Cardiac muscle cell (in vitro differentiated cells and primary cell): ENCODE data around the gene CHD3. TPM values are rescaled to one million over a fixed set of nuclear protein-coding genes. Genes with fewer than 3 reads are reported as not detected.

ENCODE experiments used
- DNase-seq, 2 donors: peaks; one replicate each; pipeline versions ENCODE4 v3.0.0 to v3.0.0-alpha.2; 2010 to 2017; ENCODE audit warnings: low read depth in 1 of 2, low spot score in 1 of 2
- H3K27ac ChIP-seq: fragments of 200-600 bp; sonication (generic); 2 replicates; pipeline ENCODE4 v1.5.1; 2016
- H3K27me3 ChIP-seq: fragments of 200-600 bp; sonication (generic); 2 replicates; pipeline ENCODE4 v1.6.0; 2016; ENCODE audit warnings: control low read depth
- H3K36me3 ChIP-seq: fragments of 200-600 bp; sonication (generic); 2 replicates; pipeline ENCODE4 v1.5.1; 2016; ENCODE audit warnings: control low read depth
- H3K4me1 ChIP-seq: fragments of 200-600 bp; sonication (generic); 2 replicates; pipeline ENCODE4 v1.8.1; 2017; ENCODE audit warnings: low read depth, mild to moderate bottlenecking, mixed run types
- H3K4me3 ChIP-seq: fragments of 200-600 bp; sonication (generic); 2 replicates; pipeline ENCODE4 v1.5.1; 2016; ENCODE audit warnings: mild to moderate bottlenecking
- H3K9me3 ChIP-seq: fragments of 200-600 bp; sonication (generic); 2 replicates; pipeline ENCODE4 v1.5.1; 2017; ENCODE audit warnings: low read depth, mild to moderate bottlenecking, control low read depth
- polyA plus RNA-seq: library from polyadenylated mRNA; unstranded; fragments of >200 nt; fragmentation: Nextera tagmentation; extraction: Ambion mirVana; gene quantifications from 2 replicates; pipeline ENCODE4 v1.2.1, GENCODE V29; 2016
- total RNA-seq: library from RNA; depleted of rRNA; stranded (reverse); fragments of >200 nt; gene quantifications from 2 replicates; pipeline ENCODE4 v1.2.3, GENCODE V29; 2016
- TF ChIP-seq, protein P1 (sequence below): IDR thresholded peaks from 2 replicates; pipeline ENCODE4 v1.5.1; 2012; ENCODE audit warnings: low read depth, mild to moderate bottlenecking, low read length

CHD3 gene
- total and polyA plus RNA-seq, 2 experiments from 2014 or later = 15.9 to 64.7 TPM

DNA sequence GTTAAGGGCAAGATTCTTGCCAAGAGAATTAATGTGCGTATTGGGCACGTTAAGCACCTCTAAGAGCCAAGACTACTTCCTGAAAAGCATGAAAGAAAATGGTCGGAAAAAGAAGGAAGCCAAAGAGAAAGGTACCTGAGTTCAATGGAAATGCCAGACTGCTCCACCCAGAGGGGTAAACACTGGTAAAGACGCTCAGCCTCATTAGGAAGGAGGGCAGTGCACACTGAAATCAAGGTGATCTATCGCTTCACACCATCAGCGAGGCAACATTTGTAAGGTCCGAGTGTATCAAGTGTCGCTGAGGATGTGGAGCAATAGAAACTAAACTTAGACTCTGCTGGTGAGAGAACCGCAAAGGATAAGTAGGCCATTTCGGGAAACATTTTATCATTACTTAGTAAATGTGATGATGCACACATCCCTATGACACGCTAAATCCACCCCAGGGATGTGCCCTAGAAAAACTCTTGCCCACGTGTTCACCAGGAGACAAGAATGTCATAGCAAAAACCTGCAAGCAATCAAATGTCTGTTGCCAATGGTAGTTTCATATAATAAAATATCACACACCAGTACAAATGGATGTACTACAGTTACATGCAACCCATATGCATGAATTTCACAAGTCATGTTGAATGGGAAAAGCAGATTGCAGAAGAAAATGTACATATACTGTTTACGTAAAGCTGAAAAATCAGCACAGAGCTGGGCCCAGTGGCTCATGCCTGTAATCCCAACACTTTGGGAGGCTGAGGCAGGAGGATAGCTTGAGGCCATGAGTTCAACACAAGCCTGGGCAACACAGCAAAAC, 67.0 kb downstream of the CHD3 start:
- H3K4me1 ChIP-seq = peaks cover 14% of the 10 kb centered on the region
- peaks cover under 1% of the 10 kb centered on the region for H3K36me3 ChIP-seq
- H3K27me3 ChIP-seq = no peaks in the 10 kb centered on the region
- H3K9me3 ChIP-seq = no peaks in the 10 kb centered on the region
- H3K4me3 ChIP-seq = no peak overlapping the region
- DNase-seq = peak in 1 of 2 donors; percentile 75
- peak overlapping the region; percentile 92 for H3K27ac ChIP-seq
- TF ChIP-seq, protein P1, sequence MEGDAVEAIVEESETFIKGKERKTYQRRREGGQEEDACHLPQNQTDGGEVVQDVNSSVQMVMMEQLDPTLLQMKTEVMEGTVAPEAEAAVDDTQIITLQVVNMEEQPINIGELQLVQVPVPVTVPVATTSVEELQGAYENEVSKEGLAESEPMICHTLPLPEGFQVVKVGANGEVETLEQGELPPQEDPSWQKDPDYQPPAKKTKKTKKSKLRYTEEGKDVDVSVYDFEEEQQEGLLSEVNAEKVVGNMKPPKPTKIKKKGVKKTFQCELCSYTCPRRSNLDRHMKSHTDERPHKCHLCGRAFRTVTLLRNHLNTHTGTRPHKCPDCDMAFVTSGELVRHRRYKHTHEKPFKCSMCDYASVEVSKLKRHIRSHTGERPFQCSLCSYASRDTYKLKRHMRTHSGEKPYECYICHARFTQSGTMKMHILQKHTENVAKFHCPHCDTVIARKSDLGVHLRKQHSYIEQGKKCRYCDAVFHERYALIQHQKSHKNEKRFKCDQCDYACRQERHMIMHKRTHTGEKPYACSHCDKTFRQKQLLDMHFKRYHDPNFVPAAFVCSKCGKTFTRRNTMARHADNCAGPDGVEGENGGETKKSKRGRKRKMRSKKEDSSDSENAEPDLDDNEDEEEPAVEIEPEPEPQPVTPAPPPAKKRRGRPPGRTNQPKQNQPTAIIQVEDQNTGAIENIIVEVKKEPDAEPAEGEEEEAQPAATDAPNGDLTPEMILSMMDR = no peak

DNA sequence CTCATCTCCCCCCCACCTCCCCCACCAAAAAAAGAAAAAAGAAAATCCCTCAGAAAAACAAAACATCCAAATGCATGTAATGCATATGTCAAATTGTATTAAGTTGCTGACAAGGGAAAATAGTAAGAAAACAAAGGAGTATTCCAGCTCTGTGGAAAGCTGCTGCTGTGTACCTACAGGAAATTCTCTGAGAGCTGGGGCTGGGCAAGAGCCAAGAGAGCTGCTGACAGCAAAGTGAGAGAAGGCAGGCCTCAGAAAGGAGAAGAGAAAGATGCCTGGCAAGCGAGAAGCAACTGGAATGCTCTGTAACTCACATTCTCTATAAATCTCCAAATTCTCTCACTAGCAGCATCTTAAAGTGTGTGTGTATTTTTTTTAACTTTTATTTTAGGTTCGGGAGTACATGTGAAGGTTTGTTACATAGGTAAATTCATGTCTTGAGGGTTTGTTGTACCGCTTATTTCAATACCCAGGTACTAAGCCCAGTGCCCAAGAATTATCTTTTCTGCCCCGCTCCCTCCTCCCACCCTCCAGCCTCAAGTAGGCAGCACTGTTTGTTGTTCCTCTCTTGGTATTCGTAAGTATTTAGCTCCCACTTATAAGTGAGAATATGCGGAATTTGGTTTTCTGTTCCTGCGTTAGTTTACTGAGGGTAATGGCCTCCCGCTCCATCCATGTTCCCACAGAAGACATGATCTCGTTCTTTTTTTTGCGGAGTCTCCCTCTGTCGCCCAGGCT, 67.8 kb downstream of the CHD3 start:
- TF ChIP-seq, protein P1 = no peak
- H3K27ac ChIP-seq = peak overlapping the region; percentile 92
- peaks cover 14% of the 10 kb centered on the region for H3K4me1 ChIP-seq
- H3K4me3 ChIP-seq = no peak overlapping the region
- H3K36me3 ChIP-seq = no peaks in the 10 kb centered on the region
- no peaks in the 10 kb centered on the region for H3K9me3 ChIP-seq
- H3K27me3 ChIP-seq = no peaks in the 10 kb centered on the region
- peak; percentile 84 to 94 for DNase-seq

DNA sequence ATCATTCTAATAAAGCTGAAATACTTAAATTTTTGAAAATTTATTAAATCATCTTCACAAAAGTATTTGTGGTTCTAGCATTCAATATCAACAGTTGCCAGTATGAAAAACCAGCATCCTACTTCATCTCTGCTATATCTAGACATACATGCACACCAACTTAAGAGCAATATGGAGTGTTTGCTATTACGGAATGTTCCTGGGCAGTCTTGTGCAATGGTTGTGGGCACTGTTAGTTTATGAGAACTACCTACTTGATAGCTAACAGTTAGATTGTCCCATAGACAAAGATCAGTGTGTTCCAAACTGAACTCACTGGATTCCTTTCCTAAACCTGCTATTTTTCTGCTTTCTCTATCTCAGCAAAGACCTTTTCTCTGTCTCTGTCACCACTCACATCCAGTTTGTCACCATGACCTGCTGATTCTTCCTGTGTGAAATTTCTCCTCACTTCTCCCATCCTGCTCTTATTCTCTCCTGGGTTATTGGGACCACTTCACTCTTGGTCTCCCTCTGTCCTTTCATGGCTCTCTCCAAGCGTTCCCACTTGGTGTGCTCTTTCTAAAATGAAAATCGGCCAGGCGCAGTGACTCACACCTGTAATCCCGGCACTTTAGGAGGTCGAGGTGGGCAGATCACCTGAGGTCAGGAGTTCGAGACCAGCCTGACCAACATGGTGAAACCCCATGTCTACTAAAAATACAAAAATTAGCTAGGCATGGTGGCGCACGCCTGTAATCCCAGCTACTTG, 71.1 kb downstream of the CHD3 start:
- peaks cover 14% of the 10 kb centered on the region for H3K4me1 ChIP-seq
- peak in 1 of 2 donors; percentile 64 for DNase-seq
- TF ChIP-seq, protein P1 = no peak
- no peak overlapping the region for H3K4me3 ChIP-seq
- H3K27me3 ChIP-seq = no peaks in the 10 kb centered on the region
- H3K36me3 ChIP-seq = no peaks in the 10 kb centered on the region
- no peaks in the 10 kb centered on the region for H3K9me3 ChIP-seq
- H3K27ac ChIP-seq = no peak overlapping the region

DNA sequence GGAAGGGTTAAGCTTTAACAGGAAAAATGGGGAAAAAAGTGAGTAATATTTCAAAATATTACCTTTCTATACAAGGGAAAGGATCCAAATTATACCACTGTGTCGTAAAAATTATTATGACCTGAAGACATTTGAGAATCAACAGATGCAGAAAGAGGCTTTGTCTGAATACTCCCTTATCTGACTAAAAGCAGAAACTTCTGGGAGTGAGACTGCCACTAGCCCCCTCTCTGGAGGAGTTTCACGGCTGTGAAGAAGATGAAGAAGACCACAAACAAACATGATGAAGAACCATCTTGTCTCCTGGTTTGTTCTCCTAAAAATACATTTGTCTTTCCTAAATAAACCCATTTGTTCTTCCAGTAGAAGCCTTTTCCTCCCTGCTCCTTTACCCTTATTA, 72.8 kb downstream of the CHD3 start:
- no peak for DNase-seq
- H3K4me1 ChIP-seq = peaks cover 5% of the 10 kb centered on the region
- H3K36me3 ChIP-seq = no peaks in the 10 kb centered on the region
- no peak overlapping the region for H3K27ac ChIP-seq
- H3K4me3 ChIP-seq = no peak overlapping the region
- no peaks in the 10 kb centered on the region for H3K9me3 ChIP-seq
- no peaks in the 10 kb centered on the region for H3K27me3 ChIP-seq
- TF ChIP-seq, protein P1 = no peak

Other genes with a start within 250 kb of the CHD3 start
- gene ATP1B2, start 237.9 kb upstream of the CHD3 start, total RNA-seq = 26.2 and 34.6 TPM in 2 replicates
- gene ATP1B2, start 237.9 kb upstream of the CHD3 start, polyA plus RNA-seq = 157 TPM in 2 replicates
- 28.9 and 30.9 TPM in 2 replicates for gene TP53, start 201.3 kb upstream of the CHD3 start, total RNA-seq
- gene TP53, start 201.3 kb upstream of the CHD3 start, polyA plus RNA-seq = 19.4 and 25.4 TPM in 2 replicates
- gene WRAP53, start 200.3 kb upstream of the CHD3 start, total RNA-seq = 11.5 and 12.0 TPM in 2 replicates
- 17.2 and 23.0 TPM in 2 replicates for gene WRAP53, start 200.3 kb upstream of the CHD3 start, polyA plus RNA-seq
- gene EFNB3, start 183.6 kb upstream of the CHD3 start, total RNA-seq = 60.2 and 70.3 TPM in 2 replicates
- gene EFNB3, start 183.6 kb upstream of the CHD3 start, polyA plus RNA-seq = 72.0 and 86.9 TPM in 2 replicates
- 0.88 and 3.0 TPM in 2 replicates for gene DNAH2, start 171.0 kb upstream of the CHD3 start, total RNA-seq
- gene DNAH2, start 171.0 kb upstream of the CHD3 start, polyA plus RNA-seq = 0.42 and 0.77 TPM in 2 replicates
- 11.1 and 20.8 TPM in 2 replicates for gene KDM6B, start 54.6 kb upstream of the CHD3 start, total RNA-seq
- gene KDM6B, start 54.6 kb upstream of the CHD3 start, polyA plus RNA-seq = 9.0 and 9.7 TPM in 2 replicates
- 27.4 and 51.2 TPM in 2 replicates for gene TMEM88, start 33.7 kb upstream of the CHD3 start, total RNA-seq
- gene TMEM88, start 33.7 kb upstream of the CHD3 start, polyA plus RNA-seq = 31.3 and 66.1 TPM in 2 replicates
- gene NAA38, start 31.2 kb upstream of the CHD3 start, total RNA-seq = 107 and 130 TPM in 2 replicates
- gene NAA38, start 31.2 kb upstream of the CHD3 start, polyA plus RNA-seq = 158 and 168 TPM in 2 replicates
- 14.0 and 14.3 TPM in 2 replicates for gene CYB5D1, start 30.8 kb upstream of the CHD3 start, total RNA-seq
- gene CYB5D1, start 30.8 kb upstream of the CHD3 start, polyA plus RNA-seq = 10.7 and 13.7 TPM in 2 replicates
- 20.3 and 26.1 TPM in 2 replicates for gene RNF227, start 27.5 kb downstream of the CHD3 start, total RNA-seq
- 5.2 and 5.8 TPM in 2 replicates for gene RNF227, start 27.5 kb downstream of the CHD3 start, polyA plus RNA-seq
- gene KCNAB3, start 41.1 kb downstream of the CHD3 start, total RNA-seq = 1.8 and 3.3 TPM in 2 replicates
- gene KCNAB3, start 41.1 kb downstream of the CHD3 start, polyA plus RNA-seq = 1.3 and 1.4 TPM in 2 replicates
- 92.0 and 110 TPM in 2 replicates for gene TRAPPC1, start 43.2 kb downstream of the CHD3 start, total RNA-seq
- 340 and 386 TPM in 2 replicates for gene TRAPPC1, start 43.2 kb downstream of the CHD3 start, polyA plus RNA-seq
- gene CNTROB, start 43.4 kb downstream of the CHD3 start, total RNA-seq = 19.6 and 42.6 TPM in 2 replicates
- 23.1 and 44.0 TPM in 2 replicates for gene CNTROB, start 43.4 kb downstream of the CHD3 start, polyA plus RNA-seq
- gene GUCY2D, start 113.8 kb downstream of the CHD3 start, total RNA-seq = 1.1 TPM in 1 of 2 replicates, not detected in the other
- gene GUCY2D, start 113.8 kb downstream of the CHD3 start, polyA plus RNA-seq = 0.54 and 3.7 TPM in 2 replicates
- gene ALOX15B, start 150.3 kb downstream of the CHD3 start, total RNA-seq = 0.18 and 0.33 TPM in 2 replicates
- gene ALOX15B, start 150.3 kb downstream of the CHD3 start, polyA plus RNA-seq = 0.12 TPM in 1 of 2 replicates, not detected in the other
- 0.42 and 1.6 TPM in 2 replicates for gene ALOX12B, start 198.9 kb downstream of the CHD3 start, total RNA-seq
- 2.1 and 2.3 TPM in 2 replicates for gene ALOX12B, start 198.9 kb downstream of the CHD3 start, polyA plus RNA-seq
- not detected in 2 replicates for gene ALOXE3, start 229.7 kb downstream of the CHD3 start, total RNA-seq
- gene ALOXE3, start 229.7 kb downstream of the CHD3 start, polyA plus RNA-seq = 0.10 TPM in 1 of 2 replicates, not detected in the other
- gene HES7, start 235.3 kb downstream of the CHD3 start, total RNA-seq = 0.32 and 6.2 TPM in 2 replicates
- 1.1 and 1.5 TPM in 2 replicates for gene HES7, start 235.3 kb downstream of the CHD3 start, polyA plus RNA-seq